DND-41 (cell line): Measurements from ENCODE around the gene FBXO42.

Experiments
- ATAC-seq: fragments of 200-7000 bp; cut with Tn5 transposase; 3 replicates; pipeline ENCODE4 v1.9.1; 2021; ENCODE audit warnings: low read depth; ENCODE audit not compliant: insufficient read depth
- DNase-seq: peaks from one replicate; pipeline ENCODE4 v3.0.0-alpha.2; 2020
- H2AFZ ChIP-seq: 2 replicates; pipeline ENCODE4 v1.6.0; 2012; ENCODE audit warnings: low read depth, low read length
- H3K27ac ChIP-seq: 2 replicates; pipeline ENCODE4 v1.5.1; 2012; ENCODE audit warnings: low read length, inconsistent platforms
- H3K27me3 ChIP-seq: fragments of 200-600 bp; sonication (generic); 2 replicates; pipeline ENCODE4 v1.6.0; 2012; ENCODE audit warnings: low read length, mild to moderate bottlenecking, inconsistent platforms; ENCODE audit not compliant: insufficient read depth, poor library complexity
- H3K36me3 ChIP-seq: 2 replicates; pipeline ENCODE4 v1.5.1; 2012; ENCODE audit warnings: low read length, inconsistent platforms; ENCODE audit not compliant: insufficient read depth
- H3K4me1 ChIP-seq: 2 replicates; pipeline ENCODE4 v1.5.1; 2012; ENCODE audit warnings: mild to moderate bottlenecking, low read length; ENCODE audit not compliant: insufficient read depth
- H3K4me2 ChIP-seq: 2 replicates; pipeline ENCODE4 v1.6.0; 2012; ENCODE audit warnings: mild to moderate bottlenecking, moderate library complexity, low read length, inconsistent platforms; ENCODE audit not compliant: insufficient read depth
- H3K4me3 ChIP-seq, 2 experiments: fragments of 200-600 bp in 1 of 2; shearing (Covaris generic) in 1 of 2; 2 replicates each; pipeline ENCODE4 v1.5.1; 2012 to 2016; ENCODE audit warnings: inconsistent platforms in 2 of 2, low read length in 2 of 2, mild to moderate bottlenecking in 2 of 2, low read depth in 1 of 2, moderate library complexity in 1 of 2
- H3K79me2 ChIP-seq: 2 replicates; pipeline ENCODE4 v1.6.0; 2012; ENCODE audit warnings: low read length, inconsistent platforms; ENCODE audit not compliant: insufficient read depth
- H3K9ac ChIP-seq: 2 replicates; pipeline ENCODE4 v1.6.0; 2012; ENCODE audit warnings: low read depth, mild to moderate bottlenecking, inconsistent platforms, low read length, moderate library complexity
- H3K9me3 ChIP-seq: 2 replicates; pipeline ENCODE4 v1.5.1; 2012; ENCODE audit warnings: low read length, moderate library complexity, mild to moderate bottlenecking, inconsistent platforms; ENCODE audit not compliant: insufficient read depth, severe bottlenecking
- H4K20me1 ChIP-seq: 2 replicates; pipeline ENCODE4 v1.6.0; 2012; ENCODE audit warnings: low read length; ENCODE audit not compliant: insufficient read depth
- EZH2 ChIP-seq: IDR thresholded peaks from 3 replicates; pipeline ENCODE4 v1.6.1; 2012; ENCODE audit warnings: borderline replicate concordance, low read depth, mild to moderate bottlenecking, moderate library complexity, low read length, inconsistent platforms; ENCODE audit not compliant: severe bottlenecking
- TF ChIP-seq, protein P1 (sequence below): IDR thresholded peaks from 2 replicates; pipeline ENCODE4 v1.5.1; 2012; ENCODE audit warnings: borderline replicate concordance, low read length, moderate library complexity, mild to moderate bottlenecking; ENCODE audit not compliant: poor library complexity, severe bottlenecking; ENCODE audit errors: extremely low read depth

The FBXO42 gene

DNA sequence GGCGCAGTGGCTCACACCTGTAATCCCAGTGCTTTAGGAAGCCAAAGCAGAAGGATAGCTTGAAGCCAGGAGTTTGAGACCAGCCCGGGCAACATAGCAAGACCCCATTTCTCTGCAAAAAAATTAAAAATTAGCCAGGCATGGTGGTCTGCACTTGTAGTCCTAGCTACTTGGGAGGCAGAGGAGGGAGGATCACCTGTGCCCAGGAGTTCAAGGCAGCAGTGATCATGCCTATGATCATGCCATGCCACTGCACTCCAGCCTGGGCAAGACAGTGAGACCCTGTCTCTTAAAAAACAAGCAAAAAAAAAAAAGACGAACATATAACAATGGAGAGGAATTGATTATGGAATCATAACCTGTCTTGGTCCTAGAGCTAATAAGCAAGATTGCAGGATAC is 45.1 kb downstream of the FBXO42 start:
- no peak for DNase-seq
- Histone ChIP-seq H3K4me3 (no peak overlapping the region), H3K4me1 (no peaks in the 10 kb centered on the region)

DNA sequence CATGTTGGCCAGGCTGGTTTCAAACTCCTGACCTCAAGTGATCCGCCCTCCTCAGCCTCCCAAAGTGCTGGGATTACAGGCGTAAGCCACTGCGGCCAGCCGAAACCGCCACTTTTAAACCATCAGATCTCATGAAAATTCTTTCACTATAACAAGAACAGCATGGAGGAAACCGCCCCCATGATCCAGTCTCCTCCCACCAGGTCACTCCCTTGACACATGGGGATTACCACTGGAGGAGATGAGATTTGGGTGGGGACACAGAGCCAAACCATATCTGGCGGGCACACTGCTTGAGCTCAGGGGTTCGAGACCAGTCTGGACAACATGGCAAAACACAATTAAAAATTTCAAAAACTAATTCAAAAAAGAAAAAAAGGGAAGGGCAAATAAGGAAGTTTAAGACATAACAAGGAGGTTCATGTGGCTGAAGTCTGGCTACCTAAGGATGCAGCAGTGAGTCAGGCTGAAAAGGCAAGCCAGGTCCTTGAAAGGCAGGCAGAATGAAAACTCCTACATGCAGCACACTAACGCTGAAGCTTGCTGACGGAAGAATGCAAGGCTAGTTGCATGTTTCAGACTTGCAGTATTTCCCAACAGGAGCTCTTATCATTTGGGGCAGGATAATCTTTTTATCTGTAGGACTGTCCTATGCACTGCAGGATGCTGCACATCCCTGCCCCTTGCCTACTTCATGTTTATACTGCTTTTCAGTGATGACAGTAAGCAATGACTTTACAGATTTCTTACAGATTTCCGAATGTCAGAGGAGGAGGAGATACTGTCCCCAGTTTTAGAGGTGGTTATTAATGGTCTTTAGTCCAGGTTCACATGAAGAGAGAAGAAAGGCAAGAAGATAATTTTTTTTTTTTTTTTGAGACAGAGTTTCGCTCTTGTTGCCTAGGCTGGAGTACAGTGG is 49.3 kb downstream of the FBXO42 start:
- H3K36me3 ChIP-seq: peaks cover 54% of the 10 kb centered on the region
- TF ChIP-seq, protein P1, sequence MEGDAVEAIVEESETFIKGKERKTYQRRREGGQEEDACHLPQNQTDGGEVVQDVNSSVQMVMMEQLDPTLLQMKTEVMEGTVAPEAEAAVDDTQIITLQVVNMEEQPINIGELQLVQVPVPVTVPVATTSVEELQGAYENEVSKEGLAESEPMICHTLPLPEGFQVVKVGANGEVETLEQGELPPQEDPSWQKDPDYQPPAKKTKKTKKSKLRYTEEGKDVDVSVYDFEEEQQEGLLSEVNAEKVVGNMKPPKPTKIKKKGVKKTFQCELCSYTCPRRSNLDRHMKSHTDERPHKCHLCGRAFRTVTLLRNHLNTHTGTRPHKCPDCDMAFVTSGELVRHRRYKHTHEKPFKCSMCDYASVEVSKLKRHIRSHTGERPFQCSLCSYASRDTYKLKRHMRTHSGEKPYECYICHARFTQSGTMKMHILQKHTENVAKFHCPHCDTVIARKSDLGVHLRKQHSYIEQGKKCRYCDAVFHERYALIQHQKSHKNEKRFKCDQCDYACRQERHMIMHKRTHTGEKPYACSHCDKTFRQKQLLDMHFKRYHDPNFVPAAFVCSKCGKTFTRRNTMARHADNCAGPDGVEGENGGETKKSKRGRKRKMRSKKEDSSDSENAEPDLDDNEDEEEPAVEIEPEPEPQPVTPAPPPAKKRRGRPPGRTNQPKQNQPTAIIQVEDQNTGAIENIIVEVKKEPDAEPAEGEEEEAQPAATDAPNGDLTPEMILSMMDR: no peak
- TF ChIP-seq EZH2: no peak
- no peaks in the 10 kb centered on the region for H4K20me1 ChIP-seq

More for the DNA sequence above, 45.1 kb downstream of the FBXO42 start:
- ATAC-seq: no peak
- Histone ChIP-seq H3K9ac (no peak overlapping the region), H3K9me3 (no peaks in the 10 kb centered on the region), H2AFZ (no peak overlapping the region), H4K20me1 (no peaks in the 10 kb centered on the region), H3K36me3 (peaks cover 67% of the 10 kb centered on the region), H3K79me2 (no peaks in the 10 kb centered on the region; the same call in 1 of the 2 replicates), H3K27me3 (no peaks in the 10 kb centered on the region), H3K4me2 (no peak overlapping the region), H3K27ac (no peak overlapping the region)
- TF ChIP-seq, protein P1: no peak
- no peak for TF ChIP-seq EZH2

GRCh38 chr1:16300436-16300835 is 51.8 kb downstream of the FBXO42 start:
- H3K79me2 ChIP-seq: no peaks in the 10 kb centered on the region; the same call in 1 of the 2 replicates
- no peaks in the 10 kb centered on the region for H3K4me1 ChIP-seq
- H3K27ac ChIP-seq: no peak overlapping the region
- H3K36me3 ChIP-seq: peaks cover 47% of the 10 kb centered on the region
- H3K4me3 ChIP-seq: no peak overlapping the region
- ATAC-seq (no peak), DNase-seq (no peak)
- H3K9me3 ChIP-seq: no peaks in the 10 kb centered on the region
- no peak overlapping the region for H2AFZ ChIP-seq
- H3K27me3 ChIP-seq: no peaks in the 10 kb centered on the region
- H4K20me1 ChIP-seq: no peaks in the 10 kb centered on the region
- no peak overlapping the region for H3K9ac ChIP-seq
- TF ChIP-seq, protein P1: no peak
- no peak for TF ChIP-seq EZH2
- no peak overlapping the region for H3K4me2 ChIP-seq

More for the DNA sequence above, 49.3 kb downstream of the FBXO42 start:
- no peak overlapping the region for H3K9ac ChIP-seq
- no peak for DNase-seq
- ATAC-seq: no peak
- H3K27me3 ChIP-seq: no peaks in the 10 kb centered on the region
- H3K9me3 ChIP-seq: no peaks in the 10 kb centered on the region
- no peak overlapping the region for H3K4me3 ChIP-seq
- no peak overlapping the region for H2AFZ ChIP-seq
- no peaks in the 10 kb centered on the region; the same call in 1 of the 2 replicates for H3K79me2 ChIP-seq
- no peak overlapping the region for H3K4me2 ChIP-seq
- no peak overlapping the region for H3K27ac ChIP-seq
- H3K4me1 ChIP-seq: no peaks in the 10 kb centered on the region
